Measurements from ENCODE around the gene CDH23. TPM values are rescaled to one million over a fixed set of nuclear protein-coding genes. Genes with fewer than 3 reads are reported as not detected.

Gene CDH23
- total RNA-seq, 1 experiment from 2014 or later = 2.9 TPM

- TF ChIP-seq ERG (CRISPR knock-in tag; IDR thresholded peaks at IDR 0.05) (no peak), ZNF121 (CRISPR knock-in tag; IDR thresholded peaks at IDR 0.05) (no peak), ATF3 (CRISPR knock-in tag; conservative IDR thresholded peaks at IDR 0.05) (no peak), CREM (CRISPR knock-in tag; IDR thresholded peaks at IDR 0.05) (no peak), CBFB (CRISPR knock-in tag; IDR thresholded peaks at IDR 0.05; ENCODE audit: low read depth) (no peak), ZNF263 (CRISPR knock-in tag; IDR thresholded peaks at IDR 0.05; ENCODE audit: low read depth) (no peak), RELA (CRISPR knock-in tag; IDR thresholded peaks at IDR 0.05; ENCODE audit: borderline replicate concordance) (no peak), ATF1 (CRISPR knock-in tag; IDR thresholded peaks at IDR 0.05) (no peak)
These were observed 87.4 kb downstream of the CDH23 start (continued) for GRCh38 chr10:71483885-71484751.

- H3K9me3 Mint-ChIP-seq = peaks cover 22% of the 10 kb centered on the region
- no peak overlapping the region for H3K27ac Mint-ChIP-seq
- TF ChIP-seq CTCF (IDR thresholded peaks at IDR 0.05) (peak; percentile 82), ZNF232 (CRISPR knock-in tag; IDR thresholded peaks at IDR 0.05) (no peak), JAZF1 (CRISPR knock-in tag; IDR thresholded peaks at IDR 0.05) (no peak), SMAD3 (CRISPR knock-in tag; IDR thresholded peaks at IDR 0.05; ENCODE audit: borderline replicate concordance) (no peak)
- ATAC-seq = peak; percentile 93
- DNase-seq (ENCODE audit: low spot score) = peak; percentile 90
- POLR2A ChIA-PET = interaction anchor here (1.1 kb wide), 1 partner anchor 144 kb away, joined by 3 read pairs; no protein-coding TSS in a partner anchor
- H3K27me3 Mint-ChIP-seq (ENCODE audit: low read depth) = peaks cover 11% of the 10 kb centered on the region
- CTCF ChIA-PET = interaction anchor here (0.5 to 4.9 kb wide), 51 partner anchors 10 to 1305 kb away, joined by 3 to 50 read pairs (median 4); partner anchors contain the start of gene CDH23
- no peak overlapping the region for H3K4me3 Mint-ChIP-seq
- peaks cover 13% of the 10 kb centered on the region for H3K36me3 Mint-ChIP-seq
- H3K4me1 Mint-ChIP-seq = peaks cover 3% of the 10 kb centered on the region; the same call in 1 of the 2 replicates
These were observed 89.9 kb downstream of the CDH23 start for GRCh38 chr10:71486484-71487114.

- Mint-ChIP-seq H3K9me3 (peaks cover 22% of the 10 kb centered on the region), H3K36me3 (peaks cover 13% of the 10 kb centered on the region), H3K4me3 (no peak overlapping the region), H3K27me3 (ENCODE audit: low read depth) (peaks cover 20% of the 10 kb centered on the region), H3K27ac (no peak overlapping the region), H3K4me1 (peaks cover 3% of the 10 kb centered on the region; the same call in 1 of the 2 replicates)
- ATAC-seq (no peak), DNase-seq (ENCODE audit: low spot score) (no peak)
- no peak for TF ChIP-seq MYBL2 (CRISPR knock-in tag; IDR thresholded peaks at IDR 0.05)
- no peak for TF ChIP-seq PREB (CRISPR knock-in tag; IDR thresholded peaks at IDR 0.05; ENCODE audit: borderline replicate concordance)
- TF ChIP-seq ZNF671 (CRISPR knock-in tag; IDR thresholded peaks at IDR 0.05) = no peak
- no peak for TF ChIP-seq ZBTB21 (CRISPR knock-in tag; IDR thresholded peaks at IDR 0.05; ENCODE audit: borderline replicate concordance)
- no peak for TF ChIP-seq SP1 (CRISPR knock-in tag; conservative IDR thresholded peaks at IDR 0.05)
- TF ChIP-seq ETV6 (CRISPR knock-in tag; IDR thresholded peaks at IDR 0.05) = no peak
- no peak for TF ChIP-seq FOXP1 (CRISPR knock-in tag; IDR thresholded peaks at IDR 0.05; ENCODE audit: borderline replicate concordance)
- TF ChIP-seq GRHL2 (CRISPR knock-in tag; IDR thresholded peaks at IDR 0.05; ENCODE audit: insufficient replicate concordance, severe bottlenecking) = no peak
- TF ChIP-seq JUN (CRISPR knock-in tag; IDR thresholded peaks at IDR 0.05) = no peak
- TF ChIP-seq SMAD4 (CRISPR knock-in tag; IDR thresholded peaks at IDR 0.05) = no peak
- TF ChIP-seq ZNF138 (CRISPR knock-in tag; conservative IDR thresholded peaks at IDR 0.05) = no peak
- ChIA-PET CTCF (interaction anchor here (1.4 kb wide), 1 partner anchor 85 kb away, joined by 3 read pairs; no protein-coding TSS in a partner anchor), POLR2A (no interaction called here)
These were observed 91.0 kb downstream of the CDH23 start for GRCh38 chr10:71487726-71488125.

Measured in WTC11 (cell line).